ENCODE measurements around the gene DNAAF1. TPM values are rescaled to one million over a fixed set of nuclear protein-coding genes. Genes with fewer than 3 reads are reported as not detected.

Gene DNAAF1
- total and polyA plus RNA-seq, 2 experiments from 2014 or later: 0.42 TPM

DNA sequence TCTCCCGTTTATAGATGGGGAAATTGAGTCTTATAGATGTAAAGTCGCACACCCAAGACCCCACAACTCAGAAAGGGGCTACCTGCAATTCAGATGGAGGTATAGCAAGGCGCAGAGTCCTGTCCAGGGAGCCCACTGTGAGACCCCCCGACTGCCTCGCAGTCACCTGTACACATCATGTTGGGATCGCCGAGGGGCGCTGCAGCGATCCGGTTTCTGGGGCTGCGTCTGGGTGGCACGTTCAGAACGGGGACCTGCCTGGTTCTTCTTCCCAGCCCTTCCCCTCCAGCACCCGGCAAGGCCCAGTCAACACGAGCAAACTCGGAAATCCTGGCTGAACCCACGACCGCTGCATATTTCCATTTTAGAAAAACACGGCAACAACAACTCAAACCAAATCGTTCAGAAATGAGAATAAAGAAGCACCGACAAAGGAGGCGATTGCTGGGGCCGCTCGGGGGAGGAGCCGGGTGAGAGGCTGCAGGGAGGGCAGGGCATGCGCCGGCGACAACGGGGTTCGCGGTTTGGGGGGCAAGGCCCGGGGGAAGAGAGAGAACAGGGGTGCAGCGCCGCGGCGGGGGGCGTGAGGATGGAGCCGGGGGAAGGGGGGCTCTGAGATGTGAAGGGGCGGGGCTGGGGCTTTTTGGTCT, 774 bp upstream of the DNAAF1 start:
- peaks cover 6% of the 10 kb centered on the region for H3K36me3 Mint-ChIP-seq (ENCODE audit: low read depth)
- H3K27me3 Mint-ChIP-seq (ENCODE audit: insufficient read depth, low read depth, poor library complexity): peaks cover 20% of the 10 kb centered on the region
- H3F3A ChIP-seq (replicated peaks; ENCODE audit: low read depth): peaks cover 6% of the 10 kb centered on the region; the same call in 1 of the 2 replicates
- H3K27ac ChIP-seq (ENCODE audit: low read depth): peak overlapping the region; percentile 69; the same call in 1 of the 2 replicates
- peak overlapping the region; percentile 97 for H3K4me3 Mint-ChIP-seq
- H3K27me3 ChIP-seq (ENCODE audit: insufficient read depth): peaks cover 12% of the 10 kb centered on the region; the same call in 1 of the 2 replicates
- no peaks in the 10 kb centered on the region for H3K9me3 Mint-ChIP-seq
- peak overlapping the region; percentile 93 for H2AFZ ChIP-seq
- H3K79me2 ChIP-seq (replicated peaks; ENCODE audit: insufficient read depth): peaks cover 48% of the 10 kb centered on the region
- no peak for TF ChIP-seq NANOG (IDR thresholded peaks at IDR 0.05; ENCODE audit: borderline replicate concordance)
- TF ChIP-seq, protein P1, sequence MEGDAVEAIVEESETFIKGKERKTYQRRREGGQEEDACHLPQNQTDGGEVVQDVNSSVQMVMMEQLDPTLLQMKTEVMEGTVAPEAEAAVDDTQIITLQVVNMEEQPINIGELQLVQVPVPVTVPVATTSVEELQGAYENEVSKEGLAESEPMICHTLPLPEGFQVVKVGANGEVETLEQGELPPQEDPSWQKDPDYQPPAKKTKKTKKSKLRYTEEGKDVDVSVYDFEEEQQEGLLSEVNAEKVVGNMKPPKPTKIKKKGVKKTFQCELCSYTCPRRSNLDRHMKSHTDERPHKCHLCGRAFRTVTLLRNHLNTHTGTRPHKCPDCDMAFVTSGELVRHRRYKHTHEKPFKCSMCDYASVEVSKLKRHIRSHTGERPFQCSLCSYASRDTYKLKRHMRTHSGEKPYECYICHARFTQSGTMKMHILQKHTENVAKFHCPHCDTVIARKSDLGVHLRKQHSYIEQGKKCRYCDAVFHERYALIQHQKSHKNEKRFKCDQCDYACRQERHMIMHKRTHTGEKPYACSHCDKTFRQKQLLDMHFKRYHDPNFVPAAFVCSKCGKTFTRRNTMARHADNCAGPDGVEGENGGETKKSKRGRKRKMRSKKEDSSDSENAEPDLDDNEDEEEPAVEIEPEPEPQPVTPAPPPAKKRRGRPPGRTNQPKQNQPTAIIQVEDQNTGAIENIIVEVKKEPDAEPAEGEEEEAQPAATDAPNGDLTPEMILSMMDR (conservative IDR thresholded peaks at IDR 0.05; ENCODE audit: low read depth in 2 of 2): peak; percentile 17 to 35; a peak in 2 of 4 replicates
- H4K20me1 ChIP-seq (replicated peaks; ENCODE audit: insufficient read depth): peaks cover 20% of the 10 kb centered on the region; the same call in 1 of the 2 replicates
- H3K4me1 ChIP-seq (ENCODE audit: insufficient read depth): peaks cover 15% of the 10 kb centered on the region
- H3K4me2 ChIP-seq: peak overlapping the region; percentile 97
- peak overlapping the region; percentile 100 for H3K4me3 ChIP-seq
- peak; percentile 50 for DNase-seq (ENCODE audit: low spot score)
- peaks cover 17% of the 10 kb centered on the region for H3K4me1 Mint-ChIP-seq
- H3K27ac Mint-ChIP-seq: peak overlapping the region; percentile 88
- H3K36me3 ChIP-seq (ENCODE audit: insufficient read depth): no peaks in the 10 kb centered on the region
- no peaks in the 10 kb centered on the region for H3K9me2 ChIP-seq (ENCODE audit: insufficient read depth)
- ATAC-seq: peak; percentile 29

DNA sequence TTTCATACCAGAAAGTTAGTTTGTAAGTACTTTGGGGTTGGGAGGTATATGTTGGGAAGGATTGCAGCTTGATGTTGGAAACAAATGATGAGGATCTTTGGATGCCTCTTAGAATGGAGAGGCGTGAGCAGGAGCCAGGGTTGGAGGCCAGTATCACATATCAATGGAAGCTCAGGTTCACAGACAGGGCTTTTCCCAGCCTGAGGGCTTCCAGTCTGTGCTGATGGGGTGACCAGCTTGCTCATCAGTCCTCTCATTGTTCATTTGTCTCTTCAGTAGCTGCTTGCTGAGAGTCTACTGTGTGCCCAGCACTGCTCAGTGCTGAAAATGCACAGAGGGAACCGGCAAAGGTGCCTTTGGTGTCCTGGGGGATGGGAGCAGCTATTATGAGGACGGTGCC, 5.8 kb downstream of the DNAAF1 start:
- no peaks in the 10 kb centered on the region for H3K79me2 ChIP-seq (replicated peaks; ENCODE audit: insufficient read depth)
- H3K27me3 Mint-ChIP-seq (ENCODE audit: insufficient read depth, low read depth, poor library complexity): peaks cover 9% of the 10 kb centered on the region
- H3K4me2 ChIP-seq: no peak overlapping the region
- peaks cover 8% of the 10 kb centered on the region; the same call in 1 of the 2 replicates for H3K27me3 ChIP-seq (ENCODE audit: insufficient read depth)
- H3K4me1 Mint-ChIP-seq: no peaks in the 10 kb centered on the region
- no peaks in the 10 kb centered on the region for H3K36me3 ChIP-seq (ENCODE audit: insufficient read depth)
- H3K36me3 Mint-ChIP-seq (ENCODE audit: low read depth): no peaks in the 10 kb centered on the region
- H3K27ac Mint-ChIP-seq: no peak overlapping the region
- H3K4me1 ChIP-seq (ENCODE audit: insufficient read depth): no peaks in the 10 kb centered on the region
- H3K4me3 ChIP-seq: no peak overlapping the region
- no peak overlapping the region for H2AFZ ChIP-seq
- H3K27ac ChIP-seq (ENCODE audit: low read depth): no peak overlapping the region
- DNase-seq (ENCODE audit: low spot score) (no peak), ATAC-seq (no peak)
- no peaks in the 10 kb centered on the region for H4K20me1 ChIP-seq (replicated peaks; ENCODE audit: insufficient read depth)
- H3K9me2 ChIP-seq (ENCODE audit: insufficient read depth): no peaks in the 10 kb centered on the region
- no peaks in the 10 kb centered on the region for H3F3A ChIP-seq (replicated peaks; ENCODE audit: low read depth)
- peaks cover 2% of the 10 kb centered on the region; the same call in 2 of the 3 replicates for H3K9me3 Mint-ChIP-seq
- H3K4me3 Mint-ChIP-seq: no peak overlapping the region
- no peak for TF ChIP-seq NANOG (IDR thresholded peaks at IDR 0.05; ENCODE audit: borderline replicate concordance)
- TF ChIP-seq EZH2 (IDR thresholded peaks at IDR 0.05; ENCODE audit: low read depth, unreplicated experiment): no peak
- no peak for TF ChIP-seq ZNF114 (CRISPR knock-in tag; IDR thresholded peaks at IDR 0.05)
- TF ChIP-seq, protein P2, sequence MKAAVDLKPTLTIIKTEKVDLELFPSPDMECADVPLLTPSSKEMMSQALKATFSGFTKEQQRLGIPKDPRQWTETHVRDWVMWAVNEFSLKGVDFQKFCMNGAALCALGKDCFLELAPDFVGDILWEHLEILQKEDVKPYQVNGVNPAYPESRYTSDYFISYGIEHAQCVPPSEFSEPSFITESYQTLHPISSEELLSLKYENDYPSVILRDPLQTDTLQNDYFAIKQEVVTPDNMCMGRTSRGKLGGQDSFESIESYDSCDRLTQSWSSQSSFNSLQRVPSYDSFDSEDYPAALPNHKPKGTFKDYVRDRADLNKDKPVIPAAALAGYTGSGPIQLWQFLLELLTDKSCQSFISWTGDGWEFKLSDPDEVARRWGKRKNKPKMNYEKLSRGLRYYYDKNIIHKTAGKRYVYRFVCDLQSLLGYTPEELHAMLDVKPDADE (IDR thresholded peaks at IDR 0.05): no peak
- no peak for TF ChIP-seq POLR2AphosphoS5 (IDR thresholded peaks at IDR 0.05; ENCODE audit: low read depth)
- TF ChIP-seq STAT1 (IDR thresholded peaks at IDR 0.05; ENCODE audit: unreplicated experiment): no peak
- TF ChIP-seq, protein P1 (conservative IDR thresholded peaks at IDR 0.05; ENCODE audit: low read depth in 2 of 2): no peak
- TF ChIP-seq, protein P3, sequence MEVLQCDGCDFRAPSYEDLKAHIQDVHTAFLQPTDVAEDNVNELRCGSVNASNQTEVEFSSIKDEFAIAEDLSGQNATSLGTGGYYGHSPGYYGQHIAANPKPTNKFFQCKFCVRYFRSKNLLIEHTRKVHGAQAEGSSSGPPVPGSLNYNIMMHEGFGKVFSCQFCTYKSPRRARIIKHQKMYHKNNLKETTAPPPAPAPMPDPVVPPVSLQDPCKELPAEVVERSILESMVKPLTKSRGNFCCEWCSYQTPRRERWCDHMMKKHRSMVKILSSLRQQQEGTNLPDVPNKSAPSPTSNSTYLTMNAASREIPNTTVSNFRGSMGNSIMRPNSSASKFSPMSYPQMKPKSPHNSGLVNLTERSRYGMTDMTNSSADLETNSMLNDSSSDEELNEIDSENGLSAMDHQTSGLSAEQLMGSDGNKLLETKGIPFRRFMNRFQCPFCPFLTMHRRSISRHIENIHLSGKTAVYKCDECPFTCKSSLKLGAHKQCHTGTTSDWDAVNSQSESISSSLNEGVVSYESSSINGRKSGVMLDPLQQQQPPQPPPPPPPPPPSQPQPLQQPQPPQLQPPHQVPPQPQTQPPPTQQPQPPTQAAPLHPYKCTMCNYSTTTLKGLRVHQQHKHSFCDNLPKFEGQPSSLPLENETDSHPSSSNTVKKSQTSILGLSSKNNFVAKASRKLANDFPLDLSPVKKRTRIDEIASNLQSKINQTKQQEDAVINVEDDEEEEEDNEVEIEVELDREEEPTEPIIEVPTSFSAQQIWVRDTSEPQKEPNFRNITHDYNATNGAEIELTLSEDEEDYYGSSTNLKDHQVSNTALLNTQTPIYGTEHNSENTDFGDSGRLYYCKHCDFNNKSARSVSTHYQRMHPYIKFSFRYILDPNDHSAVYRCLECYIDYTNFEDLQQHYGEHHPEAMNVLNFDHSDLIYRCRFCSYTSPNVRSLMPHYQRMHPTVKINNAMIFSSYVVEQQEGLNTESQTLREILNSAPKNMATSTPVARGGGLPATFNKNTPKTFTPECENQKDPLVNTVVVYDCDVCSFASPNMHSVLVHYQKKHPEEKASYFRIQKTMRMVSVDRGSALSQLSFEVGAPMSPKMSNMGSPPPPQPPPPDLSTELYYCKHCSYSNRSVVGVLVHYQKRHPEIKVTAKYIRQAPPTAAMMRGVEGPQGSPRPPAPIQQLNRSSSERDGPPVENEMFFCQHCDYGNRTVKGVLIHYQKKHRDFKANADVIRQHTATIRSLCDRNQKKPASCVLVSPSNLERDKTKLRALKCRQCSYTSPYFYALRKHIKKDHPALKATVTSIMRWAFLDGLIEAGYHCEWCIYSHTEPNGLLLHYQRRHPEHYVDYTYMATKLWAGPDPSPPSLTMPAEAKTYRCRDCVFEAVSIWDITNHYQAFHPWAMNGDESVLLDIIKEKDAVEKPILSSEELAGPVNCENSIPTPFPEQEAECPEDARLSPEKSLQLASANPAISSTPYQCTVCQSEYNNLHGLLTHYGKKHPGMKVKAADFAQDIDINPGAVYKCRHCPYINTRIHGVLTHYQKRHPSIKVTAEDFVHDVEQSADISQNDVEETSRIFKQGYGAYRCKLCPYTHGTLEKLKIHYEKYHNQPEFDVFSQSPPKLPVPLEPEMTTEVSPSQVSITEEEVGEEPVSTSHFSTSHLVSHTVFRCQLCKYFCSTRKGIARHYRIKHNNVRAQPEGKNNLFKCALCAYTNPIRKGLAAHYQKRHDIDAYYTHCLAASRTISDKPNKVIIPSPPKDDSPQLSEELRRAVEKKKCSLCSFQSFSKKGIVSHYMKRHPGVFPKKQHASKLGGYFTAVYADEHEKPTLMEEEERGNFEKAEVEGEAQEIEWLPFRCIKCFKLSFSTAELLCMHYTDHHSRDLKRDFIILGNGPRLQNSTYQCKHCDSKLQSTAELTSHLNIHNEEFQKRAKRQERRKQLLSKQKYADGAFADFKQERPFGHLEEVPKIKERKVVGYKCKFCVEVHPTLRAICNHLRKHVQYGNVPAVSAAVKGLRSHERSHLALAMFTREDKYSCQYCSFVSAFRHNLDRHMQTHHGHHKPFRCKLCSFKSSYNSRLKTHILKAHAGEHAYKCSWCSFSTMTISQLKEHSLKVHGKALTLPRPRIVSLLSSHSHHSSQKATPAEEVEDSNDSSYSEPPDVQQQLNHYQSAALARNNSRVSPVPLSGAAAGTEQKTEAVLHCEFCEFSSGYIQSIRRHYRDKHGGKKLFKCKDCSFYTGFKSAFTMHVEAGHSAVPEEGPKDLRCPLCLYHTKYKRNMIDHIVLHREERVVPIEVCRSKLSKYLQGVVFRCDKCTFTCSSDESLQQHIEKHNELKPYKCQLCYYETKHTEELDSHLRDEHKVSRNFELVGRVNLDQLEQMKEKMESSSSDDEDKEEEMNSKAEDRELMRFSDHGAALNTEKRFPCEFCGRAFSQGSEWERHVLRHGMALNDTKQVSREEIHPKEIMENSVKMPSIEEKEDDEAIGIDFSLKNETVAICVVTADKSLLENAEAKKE (CRISPR knock-in tag; IDR thresholded peaks at IDR 0.05): no peak
- TF ChIP-seq EZH2phosphoT487 (IDR thresholded peaks at IDR 0.05; ENCODE audit: unreplicated experiment): no peak
